ENCODE data around the gene GART. TPM values are rescaled to one million over a fixed set of nuclear protein-coding genes. Genes with fewer than 3 reads are reported as not detected.
A peak's percentile ranks its signal among the peaks of the same experiment; 100 is the strongest.

The GART gene
- total RNA-seq, 4 donors from 2014 or later: 38.7 to 147 (median 88.7) TPM

- H3K9me3 ChIP-seq: no peaks in the 10 kb centered on the region
These were observed 2.7 kb upstream of the GART start for GRCh38 chr21:33544451-33545195.

GRCh38 chr21:33543505-33544129, 1.7 kb upstream of the GART start:
- WGBS, 2 donors: 1% methylated on average over 26 of the region's 26 CpGs
- intact Hi-C loops (cut with DNase I): no loop called here
- Histone ChIP-seq H3K27ac (peak overlapping the region; percentile 99 to 100 (median 99)), H3K4me3 (peak overlapping the region; percentile 74 to 90 (median 80)), H3K4me1 (peaks cover 16 to 55% (median 19%) of the 10 kb centered on the region in 3 donors), H3K27me3 (no peaks in the 10 kb centered on the region), H3K9me3 (no peaks in the 10 kb centered on the region), H3K36me3 (peaks cover 0 to 34% (median 9%) of the 10 kb centered on the region in 3 donors)
- TF ChIP-seq POLR2A (IDR thresholded peaks at IDR 0.05) (no peak), CTCF (IDR thresholded peaks at IDR 0.05) (no peak)
- DNase-seq: no peak

More at GRCh38 chr21:33544451-33545195, 2.7 kb upstream of the GART start:
- 3 to 7% methylated on average over 8 of the region's 8 CpGs for WGBS, 2 donors
- Histone ChIP-seq H3K27me3 (no peaks in the 10 kb centered on the region), H3K4me3 (peak overlapping the region; percentile 74 to 90 (median 80)), H3K4me1 (peaks cover 16 to 57% (median 19%) of the 10 kb centered on the region in 3 donors), H3K27ac (peak overlapping the region in 2 of 4 donors; percentile 99 to 100), H3K36me3 (peaks cover 0 to 35% (median 15%) of the 10 kb centered on the region in 3 donors)
- DNase-seq: no peak
- TF ChIP-seq POLR2A (IDR thresholded peaks at IDR 0.05) (no peak), CTCF (IDR thresholded peaks at IDR 0.05) (no peak)
- intact Hi-C loops (cut with DNase I): no loop called here

DNA sequence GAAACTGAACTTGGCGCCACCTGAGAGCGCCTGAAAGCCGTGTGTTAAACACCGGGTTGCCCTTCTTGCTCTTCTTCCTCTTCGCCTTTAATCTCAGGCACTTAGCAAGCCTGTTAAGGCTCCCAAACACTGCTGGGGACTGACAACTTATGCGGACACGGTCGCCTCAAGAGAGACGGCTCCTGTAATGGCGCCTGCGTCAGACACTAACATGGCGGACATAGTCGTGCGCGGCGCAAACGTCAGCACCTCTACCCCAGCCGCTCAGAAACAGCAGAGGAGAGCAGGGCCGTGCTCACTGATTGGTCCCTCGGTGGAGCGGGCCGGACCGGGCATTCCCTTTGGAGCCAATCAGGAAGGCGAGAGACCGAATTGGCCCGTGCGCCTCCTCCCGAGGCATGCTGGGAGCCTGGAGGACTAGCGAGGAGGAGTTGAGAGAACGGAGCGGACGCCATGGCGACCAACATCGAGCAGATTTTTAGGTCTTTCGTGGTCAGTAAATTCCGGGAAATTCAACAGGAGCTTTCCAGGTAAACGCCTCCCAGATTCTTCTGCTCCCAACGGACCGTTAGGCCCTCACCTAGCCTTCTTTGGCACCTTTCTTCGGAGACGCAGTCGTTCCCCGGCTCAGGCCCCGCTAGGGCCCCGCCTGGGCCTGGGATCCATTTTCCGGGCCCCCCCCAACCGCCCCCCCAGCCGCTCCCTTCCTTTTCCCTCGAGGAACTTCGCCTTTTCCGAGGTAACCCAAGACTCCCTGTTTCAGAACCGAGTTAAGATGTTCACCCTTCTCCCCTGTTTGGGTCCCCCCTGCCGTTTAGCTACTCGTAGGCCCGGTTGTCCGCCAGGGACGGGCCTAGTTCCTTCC, 955 bp upstream of the GART start, which contains the start of gene SON:
SON (plus strand) TSS at position 399 of the 865 bp plus-strand sequence; CDS start at position 454, 55 bp downstream.
- intact Hi-C loops (cut with DNase I): no loop called here
- TF ChIP-seq POLR2A (IDR thresholded peaks at IDR 0.05) (peak in 3 of 4 donors; percentile 88 to 95 (median 92)), CTCF (IDR thresholded peaks at IDR 0.05) (no peak)
- Histone ChIP-seq H3K27me3 (no peaks in the 10 kb centered on the region), H3K36me3 (peaks cover 0 to 34% (median 17%) of the 10 kb centered on the region in 3 donors), H3K27ac (peak within 1 kb of the TSS; percentile 99 to 100 (median 99)), H3K4me3 (peak within 1 kb of the TSS; percentile 74 to 90 (median 80)), H3K9me3 (no peaks in the 10 kb centered on the region), H3K4me1 (peaks cover 16 to 50% (median 19%) of the 10 kb centered on the region in 3 donors)
- peak; percentile 95 for DNase-seq
- 0% methylated on average over 28 to 36 of the region's 57 CpGs for WGBS, 2 donors

DNA sequence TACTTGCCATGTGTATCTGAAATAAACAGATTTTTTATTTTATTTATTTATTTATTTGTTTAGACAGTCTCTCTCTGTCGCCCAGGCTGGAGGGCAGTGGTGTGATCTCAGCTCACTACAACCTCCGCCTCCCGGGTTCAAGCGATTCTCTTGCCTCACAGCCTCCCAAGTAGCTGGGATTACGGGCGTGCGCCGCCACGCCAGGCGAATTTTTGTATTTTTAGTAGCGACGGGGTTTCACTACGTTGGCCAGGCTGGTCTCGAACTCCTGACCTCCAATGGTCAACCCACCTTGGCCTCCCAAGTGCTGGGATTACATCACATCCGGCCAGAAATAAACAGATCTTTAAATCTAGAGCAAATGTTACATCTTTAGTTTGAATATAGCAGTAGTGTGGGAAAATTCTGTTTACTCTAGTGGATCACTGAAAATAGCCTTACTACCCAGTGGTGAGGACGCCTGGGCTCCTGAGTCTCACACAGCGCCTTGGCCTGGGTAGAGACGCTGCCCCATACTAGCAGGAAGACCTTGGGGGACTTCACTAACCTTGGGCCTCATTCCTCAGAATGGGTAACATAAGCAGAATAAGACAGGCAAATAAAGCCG, 709 bp downstream of the GART start:
- Histone ChIP-seq H3K36me3 (peaks cover 0 to 34% (median 19%) of the 10 kb centered on the region in 3 donors), H3K27ac (peak overlapping the region; percentile 99 to 100 (median 99)), H3K4me1 (peaks cover 16 to 40% (median 19%) of the 10 kb centered on the region in 3 donors), H3K9me3 (no peaks in the 10 kb centered on the region), H3K27me3 (no peaks in the 10 kb centered on the region), H3K4me3 (peak overlapping the region; percentile 74 to 90 (median 80))
- no peak for DNase-seq
- WGBS, 2 donors: 37 to 45% methylated on average over 19 of the region's 19 CpGs
- intact Hi-C loops (cut with DNase I): no loop called here
- TF ChIP-seq POLR2A (IDR thresholded peaks at IDR 0.05) (no peak), CTCF (IDR thresholded peaks at IDR 0.05) (no peak)

All from esophagus squamous epithelium (tissue), 5 donors.